CD4-positive, alpha-beta T cell (primary cell): Measurements from ENCODE around the gene FCHSD2. TPM values are rescaled to one million over a fixed set of nuclear protein-coding genes. Genes with fewer than 3 reads are reported as not detected.

Experiments used
- ATAC-seq: fragments of 200-7000 bp; cut with Tn5 transposase; one replicate; pipeline ENCODE4 v1.10.0; 2022; ENCODE audit warnings: mild to moderate bottlenecking; ENCODE audit not compliant: poor library complexity
- CTCF ChIA-PET: fragments of 350-600 bp; sonication (Branson Sonifier 250); formaldehyde crosslinking; loops from one replicate; lab custom pipeline; 2021; ENCODE audit warnings: antibody characterized with exemption, inconsistent platforms; lab: Charles Lee
- POLR2A ChIA-PET: fragments of 350-600 bp; sonication (Branson Sonifier 250); formaldehyde crosslinking; loops from one replicate; lab custom pipeline; 2021; ENCODE audit warnings: antibody characterized with exemption, inconsistent platforms; lab: Charles Lee
- DNase-seq, 14 experiments: peaks; one replicate each; pipeline ENCODE4 v3.0.0-alpha.2; 2013 to 2020; ENCODE audit warnings: mixed read lengths in 2 of 14
- H3K27ac ChIP-seq, 2 donors: one replicate each; pipeline versions ENCODE4 v1.5.1 to v1.7.0; 2013; ENCODE audit warnings: low read length in 2 of 2, low read depth in 1 of 2, mild to moderate bottlenecking in 1 of 2
- H3K27me3 ChIP-seq, 2 experiments: 1 replicate in 1 of 2; 2 replicates in 1 of 2; pipeline versions ENCODE4 v1.6.1 to v1.7.0; 2013; ENCODE audit warnings: low read length in 2 of 2, control low read depth in 1 of 2, mild to moderate bottlenecking in 1 of 2, moderate library complexity in 1 of 2; ENCODE audit not compliant: insufficient read depth in 2 of 2, control insufficient read depth in 1 of 2
- H3K36me3 ChIP-seq: one replicate; pipeline ENCODE4 v1.6.1; 2013; ENCODE audit warnings: low read length, control low read depth; ENCODE audit not compliant: insufficient read depth
- H3K4me1 ChIP-seq: one replicate; pipeline ENCODE4 v1.6.1; 2013; ENCODE audit warnings: low read length, control low read depth; ENCODE audit not compliant: insufficient read depth
- H3K4me3 ChIP-seq: one replicate; pipeline ENCODE4 v1.5.1; 2013; ENCODE audit warnings: mild to moderate bottlenecking, low read length, moderate library complexity
- H3K9me3 ChIP-seq, 2 experiments: 1 replicate in 1 of 2; 2 replicates in 1 of 2; pipeline versions ENCODE4 v1.6.1 to v1.7.0; 2013; ENCODE audit warnings: low read length in 2 of 2, mild to moderate bottlenecking in 2 of 2, control low read depth in 1 of 2, moderate library complexity in 1 of 2; ENCODE audit not compliant: control insufficient read depth in 1 of 2, insufficient read depth in 1 of 2
- H3K27ac Mint-ChIP-seq: one replicate; pipeline ENCODE4 v1.8.0; 2020; ENCODE audit warnings: mixed read lengths
- H3K27me3 Mint-ChIP-seq: one replicate; pipeline ENCODE4 v1.8.0; 2021; ENCODE audit warnings: mixed read lengths
- H3K36me3 Mint-ChIP-seq: one replicate; pipeline ENCODE4 v1.8.0; 2021; ENCODE audit warnings: low read depth, mixed read lengths
- H3K4me1 Mint-ChIP-seq: one replicate; pipeline ENCODE4 v1.8.0; 2021; ENCODE audit warnings: low read depth, mixed read lengths
- H3K4me3 Mint-ChIP-seq: one replicate; pipeline ENCODE4 v1.8.0; 2020; ENCODE audit warnings: mild to moderate bottlenecking, mixed read lengths
- H3K9me3 Mint-ChIP-seq: one replicate; pipeline ENCODE4 v1.8.0; 2020; ENCODE audit warnings: mixed read lengths
- CTCF ChIP-seq: fragments of 200-600 bp; IDR thresholded peaks from one replicate; pipeline ENCODE4 v1.8.0; 2022; ENCODE audit warnings: antibody characterized with exemption, mild to moderate bottlenecking
- intact Hi-C, 2 experiments: fragments of 100-400 bp; cut with DNase I in 1 of 2; cut with micrococcal nuclease in 1 of 2; formaldehyde crosslinking; loops; one replicate each; pipeline versions ENCODE4 v1.15.1 to v1.9.0; 2023 to 2025; cut with DNase I, micrococcal nuclease
- total RNA-seq, 174 experiments: library from RNA in 2 of 174; stranded (reverse) in 2 of 174; gene quantifications; one replicate each; pipeline ENCODE4 v1.2.3 and lab custom pipeline; 2021 to 2026

The FCHSD2 gene
- total RNA-seq, 2 experiments from 2014 or later = 48.6 to 50.7 TPM

GRCh38 chr11:73178681-73179080 is 36.6 kb upstream of the FCHSD2 start:
- Mint-ChIP-seq H3K4me1 (no peaks in the 10 kb centered on the region), H3K27me3 (no peaks in the 10 kb centered on the region), H3K4me3 (no peak overlapping the region), H3K36me3 (no peaks in the 10 kb centered on the region), H3K9me3 (no peaks in the 10 kb centered on the region), H3K27ac (no peak overlapping the region)
- Histone ChIP-seq H3K4me3 (no peak overlapping the region), H3K27me3 (no peaks in the 10 kb centered on the region), H3K27ac (no peak overlapping the region), H3K4me1 (peaks cover 7% of the 10 kb centered on the region), H3K36me3 (no peaks in the 10 kb centered on the region), H3K9me3 (no peaks in the 10 kb centered on the region)
- ChIA-PET POLR2A (interaction anchor here (1.1 to 1.4 kb wide), 3 partner anchors 285 to 456 kb away, joined by 3 to 8 read pairs (median 4); no protein-coding TSS in a partner anchor), CTCF (interaction anchor here (0.7 to 2.6 kb wide), 4 partner anchors 26 to 347 kb away, joined by 3 to 23 read pairs (median 10); no protein-coding TSS in a partner anchor)
- DNase-seq (no peak), ATAC-seq (no peak)
- no peak for TF ChIP-seq CTCF
- intact Hi-C loops = loop anchor here (1.0 to 5.0 kb wide), 9 partner anchors 38 to 706 kb away; no protein-coding TSS in a partner anchor

- ChIA-PET CTCF (interaction anchor here (0.6 to 2.6 kb wide), 9 partner anchors 25 to 462 kb away, joined by 3 to 23 read pairs (median 4); no protein-coding TSS in a partner anchor), POLR2A (interaction anchor here (0.9 to 2.1 kb wide), 8 partner anchors 35 to 455 kb away, joined by 3 to 10 read pairs (median 4); partner anchors contain the start of gene FCHSD2)
- Histone ChIP-seq H3K9me3 (no peaks in the 10 kb centered on the region), H3K4me1 (peaks cover 7% of the 10 kb centered on the region), H3K36me3 (no peaks in the 10 kb centered on the region), H3K27me3 (no peaks in the 10 kb centered on the region), H3K27ac (no peak overlapping the region), H3K4me3 (no peak overlapping the region)
- peak; percentile 78 for TF ChIP-seq CTCF
- Mint-ChIP-seq H3K4me1 (no peaks in the 10 kb centered on the region), H3K27me3 (no peaks in the 10 kb centered on the region), H3K9me3 (no peaks in the 10 kb centered on the region), H3K27ac (no peak overlapping the region), H3K4me3 (no peak overlapping the region), H3K36me3 (no peaks in the 10 kb centered on the region)
- intact Hi-C loops = loop anchor here (1.0 to 5.0 kb wide), 9 partner anchors 37 to 706 kb away; no protein-coding TSS in a partner anchor
- DNase-seq (peak; percentile 71 to 89 (median 75)), ATAC-seq (peak; percentile 100)
These were observed 35.8 kb upstream of the FCHSD2 start for GRCh38 chr11:73177778-73178539.

- Histone ChIP-seq H3K36me3 (no peaks in the 10 kb centered on the region), H3K9me3 (no peaks in the 10 kb centered on the region), H3K4me3 (no peak overlapping the region), H3K27ac (no peak overlapping the region), H3K27me3 (no peaks in the 10 kb centered on the region), H3K4me1 (peaks cover 7% of the 10 kb centered on the region)
- TF ChIP-seq CTCF = no peak
- Mint-ChIP-seq H3K4me1 (no peaks in the 10 kb centered on the region), H3K27me3 (no peaks in the 10 kb centered on the region), H3K27ac (no peak overlapping the region), H3K4me3 (no peak overlapping the region), H3K36me3 (no peaks in the 10 kb centered on the region), H3K9me3 (no peaks in the 10 kb centered on the region)
- POLR2A ChIA-PET = interaction anchor here (0.9 to 2.1 kb wide), 7 partner anchors 35 to 455 kb away, joined by 3 to 10 read pairs (median 4); partner anchors contain the start of gene FCHSD2
- CTCF ChIA-PET = interaction anchor here (0.6 to 2.6 kb wide), 8 partner anchors 32 to 461 kb away, joined by 3 to 23 read pairs (median 5); no protein-coding TSS in a partner anchor
- ATAC-seq = no peak
- no peak for DNase-seq
- intact Hi-C loops = loop anchor here in 1 of 2 experiments (5.0 kb wide), 2 partner anchors 590 to 705 kb away; no protein-coding TSS in a partner anchor
These were observed 35.3 kb upstream of the FCHSD2 start for GRCh38 chr11:73177380-73177777.
